ENCODE results near the gene NEU4.

The NEU4 gene

DNA sequence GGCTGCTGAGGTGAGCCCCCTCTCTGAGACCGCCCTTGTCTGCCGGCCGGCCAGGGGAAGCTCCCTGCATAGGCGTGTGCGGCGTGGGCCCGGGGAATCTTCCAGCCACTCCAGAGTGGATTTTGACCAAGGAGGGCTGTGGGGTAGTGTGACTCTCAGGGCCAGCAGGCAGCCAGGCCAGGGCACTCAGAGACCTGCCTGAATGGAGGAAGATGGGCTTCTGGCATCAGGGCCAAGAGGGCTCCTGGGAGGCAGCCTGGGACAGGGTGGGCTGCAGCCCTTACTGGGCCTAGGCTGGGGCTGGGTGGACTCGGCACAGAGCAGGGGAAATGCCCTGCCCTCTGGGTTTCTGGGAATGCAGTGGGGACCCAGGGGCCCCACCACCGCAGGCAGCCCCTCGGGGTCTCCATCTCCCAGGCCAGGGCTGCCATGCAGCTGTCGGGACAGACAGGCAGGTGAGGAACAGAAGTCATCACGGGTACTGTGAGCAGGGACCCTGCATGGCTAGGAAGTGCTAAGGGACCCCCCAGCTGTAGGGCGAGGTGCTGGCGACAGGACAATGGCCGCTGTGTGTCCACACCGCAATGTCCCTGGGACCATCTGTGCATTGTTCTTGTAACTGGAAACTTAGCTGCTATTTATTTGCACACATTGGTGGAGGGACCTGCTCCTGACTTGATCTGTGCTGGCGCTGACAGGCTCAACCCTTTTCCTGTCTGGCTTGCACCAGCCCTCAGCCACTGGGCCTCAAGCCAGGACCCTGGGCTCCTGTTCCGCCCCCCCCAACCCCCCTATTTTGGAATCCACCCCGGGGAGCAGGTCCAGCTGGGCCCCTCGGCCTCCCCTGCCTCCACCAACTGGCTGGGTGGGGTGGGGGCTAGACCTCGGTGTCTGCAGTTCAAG is 45.6 kb downstream of the NEU4 start:
- TF ChIP-seq, protein P1, sequence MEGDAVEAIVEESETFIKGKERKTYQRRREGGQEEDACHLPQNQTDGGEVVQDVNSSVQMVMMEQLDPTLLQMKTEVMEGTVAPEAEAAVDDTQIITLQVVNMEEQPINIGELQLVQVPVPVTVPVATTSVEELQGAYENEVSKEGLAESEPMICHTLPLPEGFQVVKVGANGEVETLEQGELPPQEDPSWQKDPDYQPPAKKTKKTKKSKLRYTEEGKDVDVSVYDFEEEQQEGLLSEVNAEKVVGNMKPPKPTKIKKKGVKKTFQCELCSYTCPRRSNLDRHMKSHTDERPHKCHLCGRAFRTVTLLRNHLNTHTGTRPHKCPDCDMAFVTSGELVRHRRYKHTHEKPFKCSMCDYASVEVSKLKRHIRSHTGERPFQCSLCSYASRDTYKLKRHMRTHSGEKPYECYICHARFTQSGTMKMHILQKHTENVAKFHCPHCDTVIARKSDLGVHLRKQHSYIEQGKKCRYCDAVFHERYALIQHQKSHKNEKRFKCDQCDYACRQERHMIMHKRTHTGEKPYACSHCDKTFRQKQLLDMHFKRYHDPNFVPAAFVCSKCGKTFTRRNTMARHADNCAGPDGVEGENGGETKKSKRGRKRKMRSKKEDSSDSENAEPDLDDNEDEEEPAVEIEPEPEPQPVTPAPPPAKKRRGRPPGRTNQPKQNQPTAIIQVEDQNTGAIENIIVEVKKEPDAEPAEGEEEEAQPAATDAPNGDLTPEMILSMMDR (IDR thresholded peaks at IDR 0.05; ENCODE audit: low read depth, low read length, missing control alignments): no peak
- in situ Hi-C loops (cut with HindIII; ENCODE audit: low sequenced_read_pairs): no loop called here
- DNase-seq (ENCODE audit: low read depth): no peak
- H3K4me3 ChIP-seq (ENCODE audit: low read depth, low read length): no peak overlapping the region

DNA sequence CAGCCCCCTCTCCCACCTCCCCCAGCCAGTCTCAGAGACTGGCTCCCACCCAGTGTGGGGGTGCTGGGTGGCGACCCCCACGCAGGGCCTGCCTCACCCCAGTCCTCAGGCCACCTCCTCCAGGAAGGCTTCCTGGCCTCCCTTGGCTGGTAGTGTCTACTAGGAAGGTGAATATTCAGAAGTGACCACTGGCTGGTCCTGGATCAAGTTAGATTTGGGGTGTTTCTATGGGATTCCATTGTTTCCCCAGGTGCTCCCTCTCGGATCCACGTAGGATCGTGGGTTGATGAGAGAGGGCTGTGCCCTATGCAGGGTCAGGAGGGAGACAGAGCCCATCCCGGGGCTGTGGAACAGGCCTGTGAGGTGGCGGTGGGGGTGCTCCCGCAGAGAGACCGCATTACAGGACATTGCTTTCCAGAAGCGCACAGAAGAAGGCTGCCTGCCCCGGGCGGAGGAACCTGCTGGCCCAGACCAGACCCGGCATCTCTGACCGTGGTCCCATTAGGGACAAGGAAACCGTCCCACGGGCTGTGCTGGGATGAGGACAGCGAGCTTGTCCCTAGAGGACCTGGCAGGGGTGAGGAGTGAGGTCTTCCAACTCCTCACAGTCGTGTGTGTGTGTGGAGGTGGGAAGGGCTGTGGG is 46.4 kb downstream of the NEU4 start:
- DNase-seq (ENCODE audit: low read depth): no peak
- H3K4me3 ChIP-seq (ENCODE audit: low read depth, low read length): no peak overlapping the region
- in situ Hi-C loops (cut with HindIII; ENCODE audit: low sequenced_read_pairs): no loop called here
- TF ChIP-seq, protein P1 (IDR thresholded peaks at IDR 0.05; ENCODE audit: low read depth, low read length, missing control alignments): no peak

DNA sequence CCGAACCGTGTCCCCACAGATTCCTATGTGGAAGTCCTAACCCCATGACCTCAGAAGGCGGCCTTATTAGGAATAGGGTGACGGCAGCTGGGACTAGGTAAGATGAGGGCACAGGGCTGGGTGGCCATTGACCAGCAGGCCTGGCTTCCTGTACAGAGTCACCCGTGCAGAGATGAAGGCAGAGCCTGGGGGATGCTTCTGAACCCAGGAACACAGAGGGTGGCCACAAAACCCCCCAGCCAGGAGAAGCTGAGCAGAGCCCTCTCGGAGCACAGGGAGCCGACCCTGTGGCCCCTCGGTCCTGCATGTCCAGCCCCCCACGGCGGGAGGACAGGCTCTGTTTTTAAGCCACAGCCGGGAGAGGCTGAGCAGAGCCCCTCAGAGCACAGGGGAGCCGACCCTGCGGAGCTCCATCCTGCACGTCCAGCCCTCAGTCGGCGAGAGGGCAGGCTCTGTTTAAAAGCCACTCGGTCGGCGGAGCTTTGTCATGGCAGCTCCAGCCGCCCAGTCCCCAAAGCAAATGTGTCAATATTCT is 47.0 kb downstream of the NEU4 start:
- TF ChIP-seq, protein P1 (IDR thresholded peaks at IDR 0.05; ENCODE audit: low read depth, low read length, missing control alignments): no peak
- in situ Hi-C loops (cut with HindIII; ENCODE audit: low sequenced_read_pairs): no loop called here
- DNase-seq (ENCODE audit: low read depth): no peak
- no peak overlapping the region for H3K4me3 ChIP-seq (ENCODE audit: low read depth, low read length)

DNA sequence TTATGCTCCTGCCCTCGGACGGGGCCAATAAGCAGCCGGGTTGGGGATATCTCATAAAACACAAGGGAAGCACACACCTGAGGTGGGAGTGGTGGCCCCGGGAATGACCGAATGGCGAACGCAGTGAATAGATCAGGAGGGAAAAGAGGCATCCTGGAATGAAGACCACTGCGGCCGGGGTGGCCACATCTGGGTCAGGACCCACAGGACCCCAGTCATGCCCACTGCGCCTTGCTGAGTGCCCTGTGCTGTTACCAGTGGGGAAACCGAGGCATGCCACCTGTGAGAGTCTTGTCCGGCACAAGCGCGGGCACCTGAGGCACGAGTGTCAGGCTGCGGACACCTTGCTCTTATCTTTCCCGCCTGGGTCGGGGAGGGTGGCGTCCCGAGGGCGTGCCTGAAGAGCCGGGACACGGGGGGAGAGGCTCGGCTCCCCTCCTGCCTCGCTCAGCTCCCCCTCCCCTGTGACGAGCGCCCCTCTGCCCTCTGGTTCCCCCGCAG is 48.1 kb downstream of the NEU4 start:
- in situ Hi-C loops (cut with HindIII; ENCODE audit: low sequenced_read_pairs): no loop called here
- no peak for DNase-seq (ENCODE audit: low read depth)
- H3K4me3 ChIP-seq (ENCODE audit: low read depth, low read length): no peak overlapping the region
- TF ChIP-seq, protein P1 (IDR thresholded peaks at IDR 0.05; ENCODE audit: low read depth, low read length, missing control alignments): no peak

DNA sequence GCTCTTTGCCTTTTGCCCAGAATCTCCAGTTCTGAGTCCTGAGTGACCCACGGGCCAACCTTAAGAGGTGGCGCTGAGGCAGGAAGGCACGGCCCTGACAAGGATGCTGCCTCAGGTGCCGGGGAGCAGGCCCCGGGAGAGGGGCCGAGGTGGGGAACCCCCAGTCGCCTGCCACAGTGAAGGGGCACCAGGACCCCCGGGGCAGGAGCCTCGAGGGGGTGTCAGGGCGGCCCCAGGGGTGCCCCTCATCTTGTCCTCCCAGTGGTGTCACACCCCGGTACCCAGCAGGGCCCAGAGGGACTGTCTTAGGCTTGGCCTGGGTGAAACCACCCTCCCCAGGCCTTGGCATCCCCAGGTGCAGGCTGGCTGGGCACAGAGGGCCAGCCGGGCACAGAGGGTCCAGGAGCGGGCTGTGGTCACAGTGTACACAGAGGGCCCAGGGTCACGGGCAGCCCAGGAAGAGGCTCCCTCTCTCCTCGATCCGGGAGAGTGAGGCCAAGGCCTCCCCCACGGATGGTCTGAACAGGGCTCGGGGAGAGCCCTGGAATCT is 48.7 kb downstream of the NEU4 start:
- no peak for DNase-seq (ENCODE audit: low read depth)
- H3K4me3 ChIP-seq (ENCODE audit: low read depth, low read length): no peak overlapping the region
- TF ChIP-seq, protein P1 (IDR thresholded peaks at IDR 0.05; ENCODE audit: low read depth, low read length, missing control alignments): no peak
- in situ Hi-C loops (cut with HindIII; ENCODE audit: low sequenced_read_pairs): no loop called here
